ENCODE measurements around the gene FAM53B. TPM values are rescaled to one million over a fixed set of nuclear protein-coding genes. Genes with fewer than 3 reads are reported as not detected.

The FAM53B gene
- polyA plus RNA-seq, 1 of the 3 experiments (the other 2 are of a cell fraction): 5.6 TPM

DNA sequence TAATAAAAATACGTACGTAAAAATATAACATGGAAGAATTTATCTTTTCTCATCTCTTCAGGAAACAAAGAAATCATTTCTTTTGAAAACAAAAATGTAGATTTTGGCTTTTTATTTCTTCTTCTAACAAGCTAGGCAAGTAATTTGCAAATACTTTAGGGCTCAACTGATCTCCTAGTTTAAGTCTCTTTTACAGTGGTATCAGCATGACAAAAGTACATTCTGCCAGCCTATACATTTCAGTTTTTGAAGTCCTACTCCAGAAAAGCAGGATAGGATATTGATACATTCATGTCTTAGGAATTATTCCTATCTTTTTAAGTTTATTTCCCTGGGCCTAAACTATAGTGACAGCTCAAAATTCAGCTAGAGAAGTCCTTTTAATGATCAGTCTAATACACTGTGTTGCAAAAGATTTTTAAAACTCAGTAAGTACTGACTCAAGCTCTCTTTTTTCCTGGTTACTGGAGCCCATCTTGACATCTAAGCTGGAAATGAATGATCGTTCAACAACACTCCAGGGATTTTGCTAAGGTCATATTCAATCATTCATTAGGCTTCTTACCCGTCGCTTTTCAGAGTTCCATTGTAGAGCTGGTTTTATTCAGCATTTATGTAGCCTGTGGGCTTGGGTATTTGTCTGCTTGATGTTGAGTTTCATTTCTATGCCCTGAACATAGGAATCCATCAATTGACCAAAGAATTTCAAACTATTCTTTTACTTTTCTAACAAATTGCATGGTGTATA, 12.2 kb upstream of the FAM53B start:
- POLR2A ChIA-PET: interaction anchor here (0.6 to 1.3 kb wide), 2 partner anchors 11 to 272 kb away, joined by 3 to 4 read pairs; no protein-coding TSS in a partner anchor

DNA sequence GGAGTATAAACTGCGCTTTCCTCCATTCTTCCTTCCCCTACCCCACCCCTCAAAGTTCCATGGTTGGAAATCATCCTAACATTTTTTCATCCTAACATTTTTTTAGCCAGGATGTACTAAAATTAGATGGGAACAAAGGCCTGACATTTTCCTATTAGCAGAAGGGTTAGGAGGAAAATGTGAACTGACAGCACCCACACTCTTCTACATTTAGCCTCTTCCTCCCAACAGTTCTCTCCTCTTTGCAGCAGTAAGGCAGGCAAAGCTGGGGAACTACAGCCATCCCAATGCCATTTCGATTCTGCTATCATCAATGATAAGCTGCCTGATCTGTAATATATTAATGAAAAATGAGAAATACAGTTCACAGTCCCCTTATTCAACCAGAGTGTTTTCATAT, 11.4 kb upstream of the FAM53B start:
- peak overlapping the region in 1 of 2 experiments; percentile 29; a peak in 1 of 4 replicates for H3K27ac ChIP-seq (ENCODE audit: low read depth in 2 of 2, low read length in 1 of 2)
- no peak overlapping the region for H3K4me2 ChIP-seq
- WGBS (ENCODE audit: low lambda C conversion rate): 92% methylated on average over 2 of the region's 2 CpGs
- peaks cover 4% of the 10 kb centered on the region for H3F3A ChIP-seq (replicated peaks; ENCODE audit: insufficient read depth)
- no peak overlapping the region for H3K9ac ChIP-seq
- no peak overlapping the region for H2AFZ ChIP-seq (ENCODE audit: low read depth)
- H4K20me1 ChIP-seq (ENCODE audit: insufficient read depth): no peaks in the 10 kb centered on the region
- H3K27me3 ChIP-seq (ENCODE audit: insufficient read depth): no peaks in the 10 kb centered on the region
- POLR2A ChIA-PET: no interaction called here
- H3K9me3 ChIP-seq: no peaks in the 10 kb centered on the region
- peaks cover 9% of the 10 kb centered on the region; the same call in 1 of the 2 replicates for H3K79me2 ChIP-seq (ENCODE audit: insufficient read depth)
- TF ChIP-seq, protein P1, sequence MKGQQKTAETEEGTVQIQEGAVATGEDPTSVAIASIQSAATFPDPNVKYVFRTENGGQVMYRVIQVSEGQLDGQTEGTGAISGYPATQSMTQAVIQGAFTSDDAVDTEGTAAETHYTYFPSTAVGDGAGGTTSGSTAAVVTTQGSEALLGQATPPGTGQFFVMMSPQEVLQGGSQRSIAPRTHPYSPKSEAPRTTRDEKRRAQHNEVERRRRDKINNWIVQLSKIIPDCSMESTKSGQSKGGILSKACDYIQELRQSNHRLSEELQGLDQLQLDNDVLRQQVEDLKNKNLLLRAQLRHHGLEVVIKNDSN (IDR thresholded peaks at IDR 0.05; ENCODE audit: borderline replicate concordance, low read depth): no peak
- no peak for TF ChIP-seq NRF1 (IDR thresholded peaks at IDR 0.05; ENCODE audit: low read depth, low read length)
- TF ChIP-seq POLR2AphosphoS5 (IDR thresholded peaks at IDR 0.05; ENCODE audit: low read depth, low read length): no peak
- TF ChIP-seq, protein P2, sequence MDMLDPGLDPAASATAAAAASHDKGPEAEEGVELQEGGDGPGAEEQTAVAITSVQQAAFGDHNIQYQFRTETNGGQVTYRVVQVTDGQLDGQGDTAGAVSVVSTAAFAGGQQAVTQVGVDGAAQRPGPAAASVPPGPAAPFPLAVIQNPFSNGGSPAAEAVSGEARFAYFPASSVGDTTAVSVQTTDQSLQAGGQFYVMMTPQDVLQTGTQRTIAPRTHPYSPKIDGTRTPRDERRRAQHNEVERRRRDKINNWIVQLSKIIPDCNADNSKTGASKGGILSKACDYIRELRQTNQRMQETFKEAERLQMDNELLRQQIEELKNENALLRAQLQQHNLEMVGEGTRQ (IDR thresholded peaks at IDR 0.05; ENCODE audit: borderline replicate concordance, low read depth, low read length): no peak
- no peaks in the 10 kb centered on the region for H3K9me2 ChIP-seq
- DNase-seq: no peak
- CTCF ChIA-PET: interaction anchor here (1.1 to 4.5 kb wide), 7 partner anchors 10 to 290 kb away, joined by 3 to 31 read pairs (median 10); partner anchors contain the start of gene FAM53B
- peaks cover 43 to 56% of the 10 kb centered on the region in 2 experiments for H3K36me3 ChIP-seq (replicated peaks in 1 of 2; ENCODE audit: control insufficient read depth in 1 of 2, insufficient read depth in 2 of 2, low read length in 1 of 2)
- no peak overlapping the region for H3K4me3 ChIP-seq (ENCODE audit: low read depth in 2 of 2, low read length in 1 of 2)
- H3K4me1 ChIP-seq (ENCODE audit: control insufficient read depth in 1 of 2, insufficient read depth in 2 of 2, low read depth in 1 of 2, low read length in 1 of 2): peaks cover 0 to 7% of the 10 kb centered on the region in 2 experiments; a peak in 1 of 4 replicates

More for the DNA sequence above, 12.2 kb upstream of the FAM53B start:
- H3K9me2 ChIP-seq: no peaks in the 10 kb centered on the region
- CTCF ChIA-PET: interaction anchor here (1.1 to 4.5 kb wide), 6 partner anchors 9 to 291 kb away, joined by 3 to 31 read pairs (median 12); partner anchors contain the start of gene FAM53B
- H3K4me3 ChIP-seq (ENCODE audit: low read depth in 2 of 2, low read length in 1 of 2): no peak overlapping the region
- no peak overlapping the region for H2AFZ ChIP-seq (ENCODE audit: low read depth)
- no peak overlapping the region for H3K4me2 ChIP-seq
- TF ChIP-seq NFIC (IDR thresholded peaks at IDR 0.05; ENCODE audit: borderline replicate concordance) (no peak), MEF2A (IDR thresholded peaks at IDR 0.05; ENCODE audit: borderline replicate concordance, low read depth) (no peak), RAD21 (IDR thresholded peaks at IDR 0.05; ENCODE audit: low read length) (no peak), RFX5 (IDR thresholded peaks at IDR 0.05; ENCODE audit: low read length) (no peak), FOXM1 (IDR thresholded peaks at IDR 0.05; ENCODE audit: low read depth) (no peak), TAF1 (IDR thresholded peaks at IDR 0.05; ENCODE audit: borderline replicate concordance, low read depth, low read length) (no peak)
- DNase-seq: no peak
- peaks cover 4% of the 10 kb centered on the region for H3F3A ChIP-seq (replicated peaks; ENCODE audit: insufficient read depth)
- no peaks in the 10 kb centered on the region for H4K20me1 ChIP-seq (ENCODE audit: insufficient read depth)
- no peak overlapping the region for H3K9ac ChIP-seq
- 97% methylated on average over 5 of the region's 5 CpGs for whole genome bisulfite sequencing (ENCODE audit: low lambda C conversion rate)
- no peaks in the 10 kb centered on the region for H3K27me3 ChIP-seq (ENCODE audit: insufficient read depth)
- H3K27ac ChIP-seq (ENCODE audit: low read depth in 2 of 2, low read length in 1 of 2): no peak overlapping the region
- peaks cover 9% of the 10 kb centered on the region; the same call in 1 of the 2 replicates for H3K79me2 ChIP-seq (ENCODE audit: insufficient read depth)
- no peaks in the 10 kb centered on the region for H3K9me3 ChIP-seq
- H3K36me3 ChIP-seq (replicated peaks in 1 of 2; ENCODE audit: control insufficient read depth in 1 of 2, insufficient read depth in 2 of 2, low read length in 1 of 2): peaks cover 46 to 62% of the 10 kb centered on the region in 2 experiments
- H3K4me1 ChIP-seq (ENCODE audit: control insufficient read depth in 1 of 2, insufficient read depth in 2 of 2, low read depth in 1 of 2, low read length in 1 of 2): peaks cover 0 to 7% of the 10 kb centered on the region in 2 experiments; a peak in 1 of 4 replicates
